ENCODE results near the gene TCF25.

- TF ChIP-seq POLR2AphosphoS5 (IDR thresholded peaks at IDR 0.05; ENCODE audit: low read depth, low read length), result no peak
- TF ChIP-seq CTCF (IDR thresholded peaks at IDR 0.05 in 2 of 3, conservative IDR thresholded peaks at IDR 0.05 in 1 of 3; ENCODE audit: borderline replicate concordance in 1 of 3, insufficient read depth in 1 of 3, low read depth in 2 of 3, low read length in 2 of 3), result no peak
- TF ChIP-seq ATF3 (IDR thresholded peaks at IDR 0.05), result no peak
- TF ChIP-seq, protein P1, sequence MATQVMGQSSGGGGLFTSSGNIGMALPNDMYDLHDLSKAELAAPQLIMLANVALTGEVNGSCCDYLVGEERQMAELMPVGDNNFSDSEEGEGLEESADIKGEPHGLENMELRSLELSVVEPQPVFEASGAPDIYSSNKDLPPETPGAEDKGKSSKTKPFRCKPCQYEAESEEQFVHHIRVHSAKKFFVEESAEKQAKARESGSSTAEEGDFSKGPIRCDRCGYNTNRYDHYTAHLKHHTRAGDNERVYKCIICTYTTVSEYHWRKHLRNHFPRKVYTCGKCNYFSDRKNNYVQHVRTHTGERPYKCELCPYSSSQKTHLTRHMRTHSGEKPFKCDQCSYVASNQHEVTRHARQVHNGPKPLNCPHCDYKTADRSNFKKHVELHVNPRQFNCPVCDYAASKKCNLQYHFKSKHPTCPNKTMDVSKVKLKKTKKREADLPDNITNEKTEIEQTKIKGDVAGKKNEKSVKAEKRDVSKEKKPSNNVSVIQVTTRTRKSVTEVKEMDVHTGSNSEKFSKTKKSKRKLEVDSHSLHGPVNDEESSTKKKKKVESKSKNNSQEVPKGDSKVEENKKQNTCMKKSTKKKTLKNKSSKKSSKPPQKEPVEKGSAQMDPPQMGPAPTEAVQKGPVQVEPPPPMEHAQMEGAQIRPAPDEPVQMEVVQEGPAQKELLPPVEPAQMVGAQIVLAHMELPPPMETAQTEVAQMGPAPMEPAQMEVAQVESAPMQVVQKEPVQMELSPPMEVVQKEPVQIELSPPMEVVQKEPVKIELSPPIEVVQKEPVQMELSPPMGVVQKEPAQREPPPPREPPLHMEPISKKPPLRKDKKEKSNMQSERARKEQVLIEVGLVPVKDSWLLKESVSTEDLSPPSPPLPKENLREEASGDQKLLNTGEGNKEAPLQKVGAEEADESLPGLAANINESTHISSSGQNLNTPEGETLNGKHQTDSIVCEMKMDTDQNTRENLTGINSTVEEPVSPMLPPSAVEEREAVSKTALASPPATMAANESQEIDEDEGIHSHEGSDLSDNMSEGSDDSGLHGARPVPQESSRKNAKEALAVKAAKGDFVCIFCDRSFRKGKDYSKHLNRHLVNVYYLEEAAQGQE (IDR thresholded peaks at IDR 0.05; ENCODE audit: low read depth), result no peak
- no peak for TF ChIP-seq POLR2A (IDR thresholded peaks at IDR 0.05; ENCODE audit: borderline replicate concordance, extremely low read depth, insufficient read depth, insufficient read length)
- TF ChIP-seq RAD21 (IDR thresholded peaks at IDR 0.05; ENCODE audit: low read depth), result no peak
- TF ChIP-seq EZH2 (IDR thresholded peaks at IDR 0.05), result no peak
- TF ChIP-seq SP1 (IDR thresholded peaks at IDR 0.05; ENCODE audit: low read depth), result no peak
- TF ChIP-seq TCF7L2 (IDR thresholded peaks at IDR 0.05; ENCODE audit: borderline replicate concordance, extremely low read depth, insufficient read depth, insufficient read length), result no peak
- no peak for TF ChIP-seq ZFX (IDR thresholded peaks at IDR 0.05)
These were observed 36.3 kb upstream of the TCF25 start for GRCh38 chr16:89837014-89837546.

All from HCT116 (cell line).